Neural progenitor cell (in vitro differentiated cells): ENCODE data around the gene RMDN3. TPM values are rescaled to one million over a fixed set of nuclear protein-coding genes. Genes with fewer than 3 reads are reported as not detected.

ENCODE experiments used
- DNase-seq: peaks from one replicate; pipeline ENCODE4 v3.0.0-alpha.2; 2016; ENCODE audit warnings: low spot score
- H2AFZ ChIP-seq: fragments of 200-600 bp; sonication (generic); replicated peaks from 2 replicates; pipeline ENCODE4 v1.6.1; 2016; ENCODE audit warnings: antibody characterized with exemption
- H3F3A ChIP-seq: fragments of 200-600 bp; sonication (generic); 2 replicates; pipeline ENCODE4 v1.6.1; 2016; ENCODE audit warnings: antibody characterized with exemption, low read depth
- H3K27ac ChIP-seq: fragments of 200-600 bp; sonication (generic); 2 replicates; pipeline ENCODE4 v1.5.1; 2016; ENCODE audit warnings: mild to moderate bottlenecking
- H3K27me3 ChIP-seq: fragments of 200-600 bp; sonication (generic); 2 replicates; pipeline ENCODE4 v1.6.1; 2016; ENCODE audit warnings: mild to moderate bottlenecking, moderate library complexity
- H3K36me3 ChIP-seq: fragments of 200-600 bp; sonication (generic); 2 replicates; pipeline ENCODE4 v1.5.1; 2016
- H3K4me1 ChIP-seq: fragments of 200-600 bp; sonication (generic); 2 replicates; pipeline ENCODE4 v1.6.1; 2016; ENCODE audit warnings: mixed run types
- H3K4me2 ChIP-seq: fragments of 200-600 bp; sonication (generic); 2 replicates; pipeline ENCODE4 v1.6.1; 2016
- H3K4me3 ChIP-seq: fragments of 200-600 bp; sonication (generic); 2 replicates; pipeline ENCODE4 v1.5.1; 2016
- H3K79me2 ChIP-seq: fragments of 200-600 bp; sonication (generic); 2 replicates; pipeline ENCODE4 v1.6.1; 2016; ENCODE audit warnings: low read depth
- H3K9ac ChIP-seq: fragments of 200-600 bp; sonication (generic); 2 replicates; pipeline ENCODE4 v1.6.1; 2016
- H3K9me3 ChIP-seq: fragments of 200-600 bp; sonication (generic); 2 replicates; pipeline ENCODE4 v1.5.1; 2016; ENCODE audit warnings: low read depth
- H4K20me1 ChIP-seq: fragments of 200-600 bp; sonication (generic); 2 replicates; pipeline ENCODE4 v1.6.1; 2016; ENCODE audit warnings: low read depth
- H3K27ac Mint-ChIP-seq: 3 replicates; pipeline ENCODE4 v1.8.0; 2021; ENCODE audit warnings: mixed read lengths
- H3K27me3 Mint-ChIP-seq: 2 replicates; pipeline ENCODE4 v1.8.0; 2022; ENCODE audit warnings: low read depth, mild to moderate bottlenecking, inconsistent platforms, moderate library complexity, mixed read lengths; ENCODE audit not compliant: insufficient read depth
- H3K36me3 Mint-ChIP-seq: 3 replicates; pipeline ENCODE4 v1.8.0; 2021; ENCODE audit warnings: mixed read lengths
- H3K4me1 Mint-ChIP-seq: 3 replicates; pipeline ENCODE4 v1.8.0; 2021; ENCODE audit warnings: mixed read lengths
- H3K4me3 Mint-ChIP-seq: 3 replicates; pipeline ENCODE4 v1.8.0; 2021; ENCODE audit warnings: mild to moderate bottlenecking, moderate library complexity, mixed read lengths
- H3K9me3 Mint-ChIP-seq: 3 replicates; pipeline ENCODE4 v1.8.0; 2020; ENCODE audit warnings: mixed read lengths
- EZH2 ChIP-seq: fragments of 200-600 bp; sonication (generic); IDR thresholded peaks from 2 replicates; pipeline ENCODE4 v1.6.1; 2017; ENCODE audit warnings: antibody characterized with exemption, mild to moderate bottlenecking, moderate library complexity
- EZH2phosphoT487 ChIP-seq: fragments of 200-600 bp; sonication (generic); IDR thresholded peaks from 2 replicates; pipeline ENCODE4 v1.6.1; 2017; ENCODE audit warnings: antibody characterized with exemption
- total RNA-seq: library from RNA; depleted of rRNA; stranded (reverse); fragments of >200 nt; gene quantifications from 2 replicates; pipeline ENCODE4 v1.2.3, GENCODE V29; 2015; ENCODE audit warnings: low replicate concordance
- TF ChIP-seq, protein P1 (sequence below): fragments of 200-600 bp; sonication (generic); IDR thresholded peaks from 2 replicates; pipeline ENCODE4 v1.5.1; 2017; ENCODE audit warnings: antibody characterized with exemption, mild to moderate bottlenecking

The RMDN3 gene
- total RNA-seq, 1 donor from 2014 or later = 13.2 TPM

DNA sequence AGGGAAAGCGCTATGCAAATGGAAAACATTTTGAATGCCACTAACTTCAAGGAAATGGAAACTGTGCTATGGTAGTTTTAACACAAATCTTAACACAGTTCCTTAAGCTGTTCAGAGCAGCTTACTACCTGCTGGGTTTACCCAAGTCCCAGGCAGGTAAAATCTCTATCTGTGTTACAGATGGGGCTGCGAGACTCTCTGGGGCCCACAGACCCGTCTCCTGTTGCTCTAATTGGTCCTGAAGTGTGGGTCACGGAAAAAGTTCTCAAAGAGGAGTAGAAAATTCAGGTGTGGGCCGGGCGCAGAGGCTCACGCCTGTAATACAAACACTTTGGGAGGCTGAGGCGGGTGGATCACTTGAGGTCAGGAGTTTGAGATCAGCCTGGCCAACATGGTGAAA is 34.9 kb upstream of the RMDN3 start:
- Histone ChIP-seq H3K27ac (peak overlapping the region; percentile 41), H2AFZ (no peak overlapping the region), H3K36me3 (no peaks in the 10 kb centered on the region), H3K9me3 (no peaks in the 10 kb centered on the region), H3K4me2 (no peak overlapping the region), H3F3A (peaks cover 9% of the 10 kb centered on the region), H3K4me1 (peaks cover 21% of the 10 kb centered on the region), H3K27me3 (no peaks in the 10 kb centered on the region), H3K4me3 (no peak overlapping the region), H3K79me2 (no peaks in the 10 kb centered on the region), H3K9ac (no peak overlapping the region), H4K20me1 (peaks cover 23% of the 10 kb centered on the region)
- peaks cover 8% of the 10 kb centered on the region for H3K36me3 Mint-ChIP-seq
- peaks cover 2% of the 10 kb centered on the region for H3K27me3 Mint-ChIP-seq
- no peak for TF ChIP-seq EZH2
- TF ChIP-seq EZH2phosphoT487 = no peak
- TF ChIP-seq, protein P1, sequence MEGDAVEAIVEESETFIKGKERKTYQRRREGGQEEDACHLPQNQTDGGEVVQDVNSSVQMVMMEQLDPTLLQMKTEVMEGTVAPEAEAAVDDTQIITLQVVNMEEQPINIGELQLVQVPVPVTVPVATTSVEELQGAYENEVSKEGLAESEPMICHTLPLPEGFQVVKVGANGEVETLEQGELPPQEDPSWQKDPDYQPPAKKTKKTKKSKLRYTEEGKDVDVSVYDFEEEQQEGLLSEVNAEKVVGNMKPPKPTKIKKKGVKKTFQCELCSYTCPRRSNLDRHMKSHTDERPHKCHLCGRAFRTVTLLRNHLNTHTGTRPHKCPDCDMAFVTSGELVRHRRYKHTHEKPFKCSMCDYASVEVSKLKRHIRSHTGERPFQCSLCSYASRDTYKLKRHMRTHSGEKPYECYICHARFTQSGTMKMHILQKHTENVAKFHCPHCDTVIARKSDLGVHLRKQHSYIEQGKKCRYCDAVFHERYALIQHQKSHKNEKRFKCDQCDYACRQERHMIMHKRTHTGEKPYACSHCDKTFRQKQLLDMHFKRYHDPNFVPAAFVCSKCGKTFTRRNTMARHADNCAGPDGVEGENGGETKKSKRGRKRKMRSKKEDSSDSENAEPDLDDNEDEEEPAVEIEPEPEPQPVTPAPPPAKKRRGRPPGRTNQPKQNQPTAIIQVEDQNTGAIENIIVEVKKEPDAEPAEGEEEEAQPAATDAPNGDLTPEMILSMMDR = no peak
- H3K4me3 Mint-ChIP-seq = no peak overlapping the region
- no peaks in the 10 kb centered on the region for H3K9me3 Mint-ChIP-seq
- DNase-seq = peak; percentile 43
- peak overlapping the region; percentile 65 for H3K27ac Mint-ChIP-seq
- H3K4me1 Mint-ChIP-seq = peaks cover 12% of the 10 kb centered on the region

DNA sequence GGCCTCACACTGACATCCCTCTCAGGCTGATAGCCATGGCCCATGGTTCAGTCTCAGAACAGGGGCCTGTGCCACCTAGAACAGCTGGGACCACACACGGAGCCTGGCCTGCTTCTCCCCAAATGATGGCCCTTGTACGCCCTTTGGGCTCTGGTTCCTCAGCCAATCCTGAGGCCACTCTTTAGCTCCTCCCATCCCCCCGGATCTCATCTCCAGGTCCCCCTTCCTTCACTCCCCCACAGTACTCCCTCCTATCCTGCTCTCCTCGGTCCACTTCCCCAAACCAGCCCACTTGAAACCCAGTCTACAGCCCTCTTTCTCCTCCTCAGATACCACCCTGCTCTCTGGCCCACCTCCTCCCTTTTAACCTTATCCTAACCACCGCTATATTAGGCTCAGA is 34.1 kb upstream of the RMDN3 start:
- Mint-ChIP-seq H3K27me3 (peaks cover 2% of the 10 kb centered on the region), H3K4me1 (peaks cover 12% of the 10 kb centered on the region), H3K4me3 (no peak overlapping the region), H3K9me3 (no peaks in the 10 kb centered on the region), H3K36me3 (peaks cover 11% of the 10 kb centered on the region), H3K27ac (peak overlapping the region; percentile 6)
- TF ChIP-seq, protein P1 = no peak
- TF ChIP-seq EZH2 (no peak), EZH2phosphoT487 (no peak)
- no peak overlapping the region for H3K9ac ChIP-seq
- H3K4me2 ChIP-seq = no peak overlapping the region
- no peaks in the 10 kb centered on the region for H3K79me2 ChIP-seq
- no peak overlapping the region for H3K27ac ChIP-seq
- H3K4me3 ChIP-seq = no peak overlapping the region
- peaks cover 9% of the 10 kb centered on the region for H3F3A ChIP-seq
- DNase-seq = no peak
- H3K4me1 ChIP-seq = peaks cover 21% of the 10 kb centered on the region
- no peaks in the 10 kb centered on the region for H3K9me3 ChIP-seq
- H3K36me3 ChIP-seq = no peaks in the 10 kb centered on the region
- H2AFZ ChIP-seq = no peak overlapping the region
- peaks cover 23% of the 10 kb centered on the region for H4K20me1 ChIP-seq
- no peaks in the 10 kb centered on the region for H3K27me3 ChIP-seq

DNA sequence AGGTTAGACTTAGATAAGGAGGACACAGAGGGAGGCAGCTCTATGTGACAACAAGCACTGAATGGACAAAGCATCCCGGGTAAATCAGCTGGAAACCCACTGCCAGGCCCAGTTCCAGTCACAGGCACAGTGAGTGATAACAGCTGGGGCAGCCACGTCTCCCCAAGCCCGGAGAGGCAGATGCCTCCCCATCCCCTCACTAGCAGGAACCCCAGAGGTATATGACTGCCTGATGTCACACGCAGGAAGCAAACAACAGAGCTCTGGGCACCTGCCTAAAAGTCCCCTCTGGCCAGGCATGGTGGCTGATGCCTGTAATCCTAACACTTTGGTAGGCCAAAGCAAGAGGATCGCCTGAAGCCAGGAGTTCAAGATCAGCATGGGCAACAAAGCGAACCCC is 32.9 kb upstream of the RMDN3 start:
- H3K9ac ChIP-seq = no peak overlapping the region
- no peaks in the 10 kb centered on the region for H3K36me3 ChIP-seq
- Mint-ChIP-seq H3K9me3 (no peaks in the 10 kb centered on the region), H3K4me1 (peaks cover 9% of the 10 kb centered on the region), H3K36me3 (peaks cover 7% of the 10 kb centered on the region), H3K27me3 (peaks cover 2% of the 10 kb centered on the region), H3K27ac (no peak overlapping the region), H3K4me3 (no peak overlapping the region)
- peaks cover 21% of the 10 kb centered on the region for H3K4me1 ChIP-seq
- no peak overlapping the region for H3K27ac ChIP-seq
- H2AFZ ChIP-seq = no peak overlapping the region
- peaks cover 23% of the 10 kb centered on the region for H4K20me1 ChIP-seq
- peaks cover 9% of the 10 kb centered on the region for H3F3A ChIP-seq
- peak overlapping the region; percentile 10 for H3K4me2 ChIP-seq
- TF ChIP-seq EZH2phosphoT487 (no peak), EZH2 (no peak)
- TF ChIP-seq, protein P1 = no peak
- no peak overlapping the region for H3K4me3 ChIP-seq
- H3K79me2 ChIP-seq = no peaks in the 10 kb centered on the region
- H3K27me3 ChIP-seq = no peaks in the 10 kb centered on the region
- H3K9me3 ChIP-seq = no peaks in the 10 kb centered on the region
- DNase-seq = peak; percentile 16
